K562 (cell line): ENCODE measurements around the gene TMX1. TPM values are rescaled to one million over a fixed set of nuclear protein-coding genes. Genes with fewer than 3 reads are reported as not detected.

ENCODE experiments used
- ATAC-seq: fragments of 200-7000 bp; cut with Tn5 transposase; 3 replicates; pipeline ENCODE4 v1.9.1; 2020; ENCODE audit warnings: moderate library complexity
- BruUV-seq: library from RNA; stranded (reverse); fragments of 400-500 nt; replicated peaks from 2 replicates; lab custom pipeline; 2021; lab: Mats Ljungman, UMichigan
- CTCF ChIA-PET: fragments of 300-600 bp; formaldehyde crosslinking; extraction: SDS; loops from one replicate; lab custom pipeline; 2021; ENCODE audit warnings: low intra/inter-chr PET ratio; lab: Yijun Ruan, JAX
- POLR2A ChIA-PET: fragments of 300-600, 350-650 bp; sonication (Branson Sonifier 250); formaldehyde crosslinking; extraction: SDS; loops from one replicate; lab custom pipeline; 2021; ENCODE audit warnings: antibody characterized with exemption, inconsistent platforms; lab: Yijun Ruan, JAX
- DNase-seq, 4 experiments: peaks; one replicate each; pipeline versions ENCODE4 v3.0.0 to v3.0.0-alpha.2; 2011 to 2018; ENCODE audit warnings: low spot score in 3 of 4, mixed read lengths in 3 of 4; ENCODE audit errors: extremely low read depth in 1 of 4
- FAIRE-seq: peaks from 2 replicates; lab custom pipeline; 2011; peaks lifted over from hg19 to GRCh38; lab: Jason Lieb, UNC
- H2AFZ ChIP-seq: 2 replicates; pipeline ENCODE4 v1.6.0; 2011; ENCODE audit warnings: low read depth, low read length, control low read depth, inconsistent platforms
- H3K27ac ChIP-seq: fragments of 200-600 bp; 3 replicates; pipeline ENCODE4 v1.8.0; 2011; ENCODE audit warnings: low read depth, mild to moderate bottlenecking, control low read depth, inconsistent platforms, low read length, moderate library complexity, mixed read lengths; ENCODE audit errors: extremely low read depth
- H3K27me3 ChIP-seq, 2 experiments: fragments of 300-600 bp in 1 of 2; 2 replicates in 1 of 2; 3 replicates in 1 of 2; pipeline versions ENCODE4 v1.6.0 to v1.8.0; 2011; ENCODE audit warnings: inconsistent platforms in 2 of 2, low read length in 2 of 2, mild to moderate bottlenecking in 1 of 2, mixed read lengths in 1 of 2, moderate library complexity in 1 of 2; ENCODE audit not compliant: control insufficient read depth in 2 of 2, insufficient read depth in 2 of 2
- H3K36me3 ChIP-seq: fragments of 300-600 bp; 3 replicates; pipeline ENCODE4 v1.8.0; 2011; ENCODE audit warnings: mild to moderate bottlenecking, low read length, inconsistent platforms; ENCODE audit not compliant: control insufficient read depth, insufficient read depth
- H3K4me1 ChIP-seq, 2 experiments: fragments of 200-600 bp in 1 of 2; replicated peaks in 1 of 2; 2 replicates in 1 of 2; 3 replicates in 1 of 2; pipeline versions ENCODE4 v1.5.1 to v1.8.0; 2011; ENCODE audit warnings: inconsistent platforms in 2 of 2, low read length in 2 of 2, mild to moderate bottlenecking in 1 of 2, mixed read lengths in 1 of 2, moderate library complexity in 1 of 2; ENCODE audit not compliant: control insufficient read depth in 2 of 2, insufficient read depth in 2 of 2
- H3K4me2 ChIP-seq: 2 replicates; pipeline ENCODE4 v1.6.1; 2011; ENCODE audit warnings: low read length, control low read depth, inconsistent platforms, mixed read lengths; ENCODE audit not compliant: insufficient read depth
- H3K4me3 ChIP-seq: fragments of 200-600 bp; sonication (generic), shearing (Covaris generic); 2 replicates; pipeline ENCODE4 v1.5.1; 2016; ENCODE audit warnings: control low read depth, inconsistent platforms
- H3K79me2 ChIP-seq: fragments of 200-600 bp; 3 replicates; pipeline ENCODE4 v1.8.0; 2011; ENCODE audit warnings: low read length, inconsistent platforms; ENCODE audit not compliant: control insufficient read depth, insufficient read depth
- H3K9ac ChIP-seq, 2 experiments: 2 replicates each; pipeline versions ENCODE4 v1.6.0 to v1.6.1; 2011; ENCODE audit warnings: low read depth in 2 of 2, low read length in 2 of 2, control low read depth in 1 of 2, inconsistent platforms in 1 of 2, mild to moderate bottlenecking in 1 of 2, mixed read lengths in 1 of 2; ENCODE audit not compliant: insufficient read depth in 1 of 2
- H3K9me1 ChIP-seq: one replicate; pipeline ENCODE4 v1.6.0; 2011; ENCODE audit warnings: inconsistent platforms, mild to moderate bottlenecking, low read length, moderate library complexity; ENCODE audit not compliant: control insufficient read depth, insufficient read depth
- H3K9me3 ChIP-seq: replicated peaks from 2 replicates; pipeline ENCODE4 v1.5.1; 2011; ENCODE audit warnings: low read depth, low read length, inconsistent platforms; ENCODE audit not compliant: control insufficient read depth, insufficient read depth
- H4K20me1 ChIP-seq: replicated peaks from 2 replicates; pipeline ENCODE4 v1.6.1; 2011; ENCODE audit warnings: low read length, inconsistent platforms, mixed read lengths; ENCODE audit not compliant: control insufficient read depth, insufficient read depth
- ARID2 ChIP-seq: fragments of 450-650 bp; IDR thresholded peaks from 2 replicates; pipeline ENCODE4 v1.6.1; 2017; ENCODE audit warnings: antibody characterized with exemption, mild to moderate bottlenecking
- DPF2 ChIP-seq: fragments of 450-650 bp; IDR thresholded peaks from 2 replicates; pipeline ENCODE4 v1.6.1; 2016
- NFIC ChIP-seq: fragments of 450-650 bp; IDR thresholded peaks from 2 replicates; pipeline ENCODE4 v1.6.1; 2017; ENCODE audit warnings: mild to moderate bottlenecking, inconsistent platforms
- ZNF780A ChIP-seq: fragments of 250-450 bp; sonication (Bioruptor Pico); IDR thresholded peaks from 2 replicates; pipeline ENCODE4 v1.5.0; 2021; ENCODE audit warnings: mild to moderate bottlenecking
- WGBS: fragments of 100-300 bp; shearing (Covaris generic); methylation state at CpG from one replicate; pipeline ENCODE4 v1.1.6; 2016; ENCODE audit warnings: low coverage, mixed read lengths; ENCODE audit not compliant: insufficient coverage; ENCODE audit errors: missing lambda C conversion rate; 5-methylcytosine and 5-hydroxymethylcytosine counted together
- in situ Hi-C: fragments of 300-500 bp; cut with MboI; formaldehyde crosslinking; loops from 4 replicates; pipeline ENCODE4 v1.15.0; 2018; ENCODE audit warnings: inconsistent platforms, mixed read lengths
- intact Hi-C: fragments of 100-400 bp; cut with micrococcal nuclease; formaldehyde crosslinking; loops from 2 replicates; pipeline ENCODE4 v1.14.2; 2022
- polyA plus RNA-seq, 8 experiments: library from polyadenylated mRNA; depleted of rRNA in 4 of 8; stranded (reverse) in 5 of 8; unstranded in 3 of 8; fragments of >200 nt; fragmentation: Nextera tagmentation in 2 of 8; fragmentation: Illumina TruSeq in 1 of 8; extraction: Ambion mirVana in 2 of 8; extraction: Trizol in 1 of 8; gene quantifications; 2 replicates each; pipeline versions ENCODE4 v1.2.1 to v1.2.3, GENCODE V29; 2011 to 2014; ENCODE audit warnings: inconsistent platforms in 1 of 8, missing spikeins in 1 of 8
- total RNA-seq, 7 experiments: library from RNA; depleted of rRNA in 6 of 7; stranded (reverse); fragments of >200 nt in 6 of 7; fragmentation: Illumina TruSeq in 2 of 7; extraction: Trizol in 2 of 7; gene quantifications; 2 replicates each; pipeline versions ENCODE4 v1.2.1 to v1.2.3, GENCODE V29; 2011 to 2021; ENCODE audit warnings: low replicate concordance in 1 of 7
- TF ChIP-seq, protein P1 (sequence below): fragments of 200-800 bp; sonication (Bioruptor generic); IDR thresholded peaks from 2 replicates; pipeline ENCODE4 v1.6.1; 2017; ENCODE audit warnings: missing genetic modification characterization, missing compliant biosample characterization
- TF ChIP-seq, protein P2 (sequence below): fragments of 250-450 bp; sonication (Bioruptor Pico); IDR thresholded peaks from 2 replicates; pipeline ENCODE4 v1.9.0; 2021; ENCODE audit warnings: mild to moderate bottlenecking

TMX1 gene
- total and polyA plus RNA-seq, 9 of the 15 experiments (the other 6 are each of a cell fraction or from before 2014, with no cell fraction given) = 19.5 to 101 (median 34.7) TPM

- no peak overlapping the region for H3K27ac ChIP-seq
- H3K27me3 ChIP-seq = no peaks in the 10 kb centered on the region
- WGBS = 4% methylated on average over 3 of the region's 3 CpGs
- in situ Hi-C loops = no loop called here
- TF ChIP-seq ARID2 (no peak), DPF2 (no peak), NFIC (peak; percentile 63), ZNF780A (CRISPR knock-in tag) (no peak)
- TF ChIP-seq, protein P1, sequence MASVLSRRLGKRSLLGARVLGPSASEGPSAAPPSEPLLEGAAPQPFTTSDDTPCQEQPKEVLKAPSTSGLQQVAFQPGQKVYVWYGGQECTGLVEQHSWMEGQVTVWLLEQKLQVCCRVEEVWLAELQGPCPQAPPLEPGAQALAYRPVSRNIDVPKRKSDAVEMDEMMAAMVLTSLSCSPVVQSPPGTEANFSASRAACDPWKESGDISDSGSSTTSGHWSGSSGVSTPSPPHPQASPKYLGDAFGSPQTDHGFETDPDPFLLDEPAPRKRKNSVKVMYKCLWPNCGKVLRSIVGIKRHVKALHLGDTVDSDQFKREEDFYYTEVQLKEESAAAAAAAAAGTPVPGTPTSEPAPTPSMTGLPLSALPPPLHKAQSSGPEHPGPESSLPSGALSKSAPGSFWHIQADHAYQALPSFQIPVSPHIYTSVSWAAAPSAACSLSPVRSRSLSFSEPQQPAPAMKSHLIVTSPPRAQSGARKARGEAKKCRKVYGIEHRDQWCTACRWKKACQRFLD (CRISPR knock-in tag) = no peak
- TF ChIP-seq, protein P2, sequence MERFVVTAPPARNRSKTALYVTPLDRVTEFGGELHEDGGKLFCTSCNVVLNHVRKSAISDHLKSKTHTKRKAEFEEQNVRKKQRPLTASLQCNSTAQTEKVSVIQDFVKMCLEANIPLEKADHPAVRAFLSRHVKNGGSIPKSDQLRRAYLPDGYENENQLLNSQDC (CRISPR knock-in tag) = no peak
- no peaks in the 10 kb centered on the region for H3K4me1 ChIP-seq
- H3K9ac ChIP-seq = no peak overlapping the region
- FAIRE-seq = no peak
- H3K79me2 ChIP-seq = no peaks in the 10 kb centered on the region
- intact Hi-C loops = no loop called here
- H4K20me1 ChIP-seq = no peaks in the 10 kb centered on the region
- DNase-seq = no peak
- no peaks in the 10 kb centered on the region for H3K36me3 ChIP-seq
- no peak overlapping the region for H3K4me3 ChIP-seq
- H3K4me2 ChIP-seq = no peak overlapping the region
- CTCF ChIA-PET = no interaction called here
- no peaks in the 10 kb centered on the region for H3K9me3 ChIP-seq
- ATAC-seq = no peak
- H2AFZ ChIP-seq = no peak overlapping the region
- no TSS peak for BruUV-seq
- POLR2A ChIA-PET = no interaction called here
- H3K9me1 ChIP-seq = no peaks in the 10 kb centered on the region
Measured at GRCh38 chr14:51302295-51303030, 62.4 kb downstream of the TMX1 start.
